ENCODE measurements around the gene MTOR.

Gene MTOR

DNA sequence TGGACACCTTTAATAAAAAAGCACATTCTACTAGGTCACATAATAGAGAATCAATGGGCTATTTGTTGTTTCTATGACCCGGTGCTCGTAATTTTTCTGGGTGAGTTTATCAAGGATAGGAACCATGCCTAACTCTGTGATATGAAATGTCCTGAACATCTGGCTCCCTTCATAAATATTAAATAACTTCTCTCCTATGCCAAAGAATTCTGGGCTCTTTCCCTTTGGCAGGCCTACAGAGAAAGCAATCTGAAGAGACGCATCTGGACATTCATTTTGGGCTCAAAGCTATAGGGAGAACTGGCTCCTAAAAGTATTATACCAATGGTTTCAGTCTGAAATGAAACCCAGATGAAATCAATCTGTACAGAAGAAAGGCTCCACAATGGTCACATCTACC lies 112.0 kb downstream of the MTOR start:
- Mint-ChIP-seq H3K4me1 (peaks cover 0 to 2% of the 10 kb centered on the region in 2 donors), H3K27ac (no peak overlapping the region), H3K27me3 (no peaks in the 10 kb centered on the region), H3K4me3 (no peak overlapping the region), H3K9me3 (no peaks in the 10 kb centered on the region), H3K36me3 (peaks cover 26 to 51% of the 10 kb centered on the region in 2 donors)
- ATAC-seq (replicated peaks), result no peak
- no peak for DNase-seq

- no peak for ATAC-seq (replicated peaks)
- H3K9me3 Mint-ChIP-seq, result no peaks in the 10 kb centered on the region
- H3K36me3 Mint-ChIP-seq, result peaks cover 29 to 57% of the 10 kb centered on the region in 2 donors
- no peak overlapping the region for H3K27ac Mint-ChIP-seq
- no peaks in the 10 kb centered on the region for H3K27me3 Mint-ChIP-seq
- DNase-seq, result no peak
- peaks cover 4 to 9% of the 10 kb centered on the region in 2 donors for H3K4me1 Mint-ChIP-seq
- no peak overlapping the region for H3K4me3 Mint-ChIP-seq
Measured at GRCh38 chr1:11147197-11147770, 115.1 kb downstream of the MTOR start.

DNA sequence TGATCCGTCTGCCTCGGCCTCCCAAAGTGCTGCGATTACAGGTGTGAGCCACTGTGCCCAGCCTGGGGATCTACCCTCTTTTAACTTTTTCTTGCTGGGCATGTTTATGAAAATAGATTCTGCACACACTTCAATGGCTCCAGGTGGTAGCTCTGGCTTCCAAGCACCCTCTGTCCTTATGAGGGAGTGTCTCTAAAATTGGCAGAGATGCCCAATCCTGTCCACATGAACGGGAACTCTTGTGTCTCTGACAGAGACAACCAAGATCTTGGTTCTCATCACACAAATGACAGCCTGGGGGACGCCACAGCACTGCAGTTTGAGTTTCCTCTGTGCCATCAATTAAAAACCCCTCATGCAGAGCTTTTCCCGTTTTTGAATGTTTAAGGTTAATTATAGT lies 116.6 kb downstream of the MTOR start:
- H3K36me3 Mint-ChIP-seq, result peaks cover 23 to 49% of the 10 kb centered on the region in 2 donors
- no peaks in the 10 kb centered on the region for H3K27me3 Mint-ChIP-seq
- DNase-seq (no peak), ATAC-seq (replicated peaks) (no peak)
- H3K9me3 Mint-ChIP-seq, result no peaks in the 10 kb centered on the region
- H3K4me1 Mint-ChIP-seq, result peaks cover 2 to 9% of the 10 kb centered on the region in 2 donors
- H3K27ac Mint-ChIP-seq, result no peak overlapping the region
- no peak overlapping the region for H3K4me3 Mint-ChIP-seq

DNA sequence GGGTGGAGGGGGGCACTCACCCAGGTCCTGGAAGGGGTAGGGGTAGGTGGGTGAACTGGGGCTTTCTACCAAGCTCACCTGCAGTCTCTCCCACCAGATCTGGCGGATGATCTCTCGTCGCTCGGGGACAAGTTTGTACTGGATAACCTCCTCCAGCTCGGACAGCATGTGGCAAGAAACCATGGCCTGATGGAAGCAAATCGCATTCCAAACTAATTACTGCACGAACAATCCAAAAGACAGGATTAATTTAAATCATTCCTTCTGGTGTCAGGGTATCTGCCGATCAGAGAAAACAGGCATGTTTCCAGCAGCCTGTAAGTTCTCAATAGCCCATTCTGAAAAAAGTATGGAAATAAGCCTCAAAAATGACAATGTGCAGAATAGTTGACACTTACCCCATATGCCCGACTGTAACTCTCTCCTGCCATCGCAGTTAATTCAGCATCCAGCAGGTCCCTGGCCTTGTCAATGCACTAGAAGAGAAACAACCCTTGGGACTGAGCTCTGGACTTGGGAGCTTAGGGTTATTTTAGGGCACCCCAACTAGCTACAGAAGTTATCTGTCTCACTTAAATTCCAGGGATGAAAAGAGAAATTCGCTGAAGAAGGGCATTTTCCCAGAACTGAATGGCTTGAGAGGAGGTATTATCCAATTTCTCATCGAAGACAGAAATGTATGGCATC lies 117.6 kb downstream of the MTOR start:
- H3K27me3 Mint-ChIP-seq, result no peaks in the 10 kb centered on the region
- H3K9me3 Mint-ChIP-seq, result no peaks in the 10 kb centered on the region
- no peak overlapping the region for H3K27ac Mint-ChIP-seq
- no peak overlapping the region for H3K4me3 Mint-ChIP-seq
- ATAC-seq (replicated peaks) (no peak), DNase-seq (no peak)
- peaks cover 2 to 9% of the 10 kb centered on the region in 2 donors for H3K4me1 Mint-ChIP-seq
- peaks cover 20 to 41% of the 10 kb centered on the region in 2 donors for H3K36me3 Mint-ChIP-seq

GRCh38 chr1:11143907-11144306 lies 118.4 kb downstream of the MTOR start:
- H3K27me3 Mint-ChIP-seq, result no peaks in the 10 kb centered on the region
- no peaks in the 10 kb centered on the region for H3K9me3 Mint-ChIP-seq
- DNase-seq (no peak), ATAC-seq (replicated peaks) (no peak)
- H3K27ac Mint-ChIP-seq, result no peak overlapping the region
- H3K4me3 Mint-ChIP-seq, result no peak overlapping the region
- H3K4me1 Mint-ChIP-seq, result peaks cover 2 to 9% of the 10 kb centered on the region in 2 donors
- H3K36me3 Mint-ChIP-seq, result peaks cover 18 to 42% of the 10 kb centered on the region in 2 donors

DNA sequence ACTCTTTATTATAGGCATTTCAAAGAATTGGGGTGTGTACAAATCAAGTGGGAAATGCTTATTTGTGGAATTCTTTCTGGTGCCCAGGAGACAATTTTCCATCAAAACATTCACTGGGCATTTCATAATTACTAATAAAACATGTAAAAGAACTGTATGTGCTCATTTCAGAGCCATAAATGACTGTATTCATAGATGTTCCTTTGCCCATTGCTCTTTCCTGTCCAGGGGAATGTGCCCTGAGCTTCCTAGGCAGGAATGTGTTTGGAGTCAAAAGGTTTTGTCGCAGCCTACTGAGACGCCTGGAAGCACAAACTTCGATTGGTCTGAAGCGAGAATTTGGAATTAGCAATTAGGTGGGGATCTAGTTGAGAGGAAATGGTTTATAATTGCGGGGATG lies 119.0 kb downstream of the MTOR start:
- H3K27ac Mint-ChIP-seq, result no peak overlapping the region
- H3K9me3 Mint-ChIP-seq, result no peaks in the 10 kb centered on the region
- no peaks in the 10 kb centered on the region for H3K27me3 Mint-ChIP-seq
- ATAC-seq (replicated peaks), result no peak
- peaks cover 22 to 47% of the 10 kb centered on the region in 2 donors for H3K36me3 Mint-ChIP-seq
- no peak overlapping the region for H3K4me3 Mint-ChIP-seq
- H3K4me1 Mint-ChIP-seq, result peaks cover 2 to 9% of the 10 kb centered on the region in 2 donors
- DNase-seq, result no peak

GRCh38 chr1:11142618-11143391 lies 119.5 kb downstream of the MTOR start:
- Mint-ChIP-seq H3K36me3 (peaks cover 23 to 47% of the 10 kb centered on the region in 2 donors), H3K4me3 (no peak overlapping the region), H3K27me3 (no peaks in the 10 kb centered on the region), H3K9me3 (no peaks in the 10 kb centered on the region), H3K4me1 (peaks cover 2 to 9% of the 10 kb centered on the region in 2 donors), H3K27ac (no peak overlapping the region)
- ATAC-seq (replicated peaks), result no peak
- no peak for DNase-seq

DNA sequence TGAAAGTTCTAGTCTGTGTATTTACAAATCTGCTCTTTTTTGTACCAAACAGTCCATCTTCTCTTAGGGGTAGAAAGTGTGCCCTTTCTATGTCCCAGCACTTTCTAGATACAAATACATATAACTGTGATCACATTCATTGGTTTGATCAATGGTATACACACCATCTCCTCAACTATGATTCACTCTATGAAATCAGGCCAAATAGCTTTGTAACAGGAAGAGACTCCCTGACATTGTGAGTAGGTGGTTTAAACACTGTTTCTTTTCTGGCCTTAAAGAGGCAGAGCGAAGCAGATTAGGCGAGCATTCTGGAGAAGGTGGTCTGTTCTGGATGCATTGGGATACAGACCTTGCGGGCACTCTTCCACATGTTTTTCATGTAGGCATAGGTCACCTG lies 123.4 kb downstream of the MTOR start:
- H3K9me3 Mint-ChIP-seq, result no peaks in the 10 kb centered on the region

GRCh38 chr1:11138029-11138428 lies 124.3 kb downstream of the MTOR start:
- Mint-ChIP-seq H3K27me3 (no peaks in the 10 kb centered on the region), H3K36me3 (peaks cover 23 to 39% of the 10 kb centered on the region in 2 donors), H3K4me3 (no peak overlapping the region), H3K9me3 (no peaks in the 10 kb centered on the region), H3K4me1 (no peaks in the 10 kb centered on the region), H3K27ac (no peak overlapping the region)
- ATAC-seq (replicated peaks) (no peak), DNase-seq (no peak)

More for the DNA sequence above, 123.4 kb downstream of the MTOR start:
- ATAC-seq (replicated peaks) (no peak), DNase-seq (no peak)
- H3K36me3 Mint-ChIP-seq, result peaks cover 27 to 41% of the 10 kb centered on the region in 2 donors
- H3K4me1 Mint-ChIP-seq, result peaks cover 2 to 3% of the 10 kb centered on the region in 2 donors
- H3K27ac Mint-ChIP-seq, result no peak overlapping the region
- no peak overlapping the region for H3K4me3 Mint-ChIP-seq
- H3K27me3 Mint-ChIP-seq, result no peaks in the 10 kb centered on the region

DNA sequence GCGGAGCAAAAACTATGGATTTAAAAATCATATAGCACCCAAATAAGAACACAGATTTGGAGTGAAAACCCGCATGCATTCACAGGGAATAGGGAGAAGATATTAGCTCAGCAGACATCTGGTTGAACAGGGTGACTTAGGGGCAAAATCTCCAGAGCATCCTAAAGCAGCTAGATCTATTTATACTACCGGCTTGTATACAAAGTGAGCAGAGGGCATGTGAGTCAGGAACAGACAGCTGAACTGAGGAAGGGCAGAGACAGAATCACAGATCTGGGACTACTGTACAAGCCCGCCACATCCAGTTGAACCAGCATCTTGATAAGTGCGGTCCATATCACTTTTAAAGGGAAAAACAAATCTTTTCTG lies 127.5 kb downstream of the MTOR start:
- Mint-ChIP-seq H3K4me1 (no peaks in the 10 kb centered on the region), H3K36me3 (peaks cover 22 to 50% of the 10 kb centered on the region in 2 donors), H3K4me3 (no peak overlapping the region), H3K27me3 (no peaks in the 10 kb centered on the region), H3K27ac (no peak overlapping the region), H3K9me3 (no peaks in the 10 kb centered on the region)
- no peak for ATAC-seq (replicated peaks)
- no peak for DNase-seq

GRCh38 chr1:11134251-11134897 lies 128.0 kb downstream of the MTOR start:
- no peak for ATAC-seq (replicated peaks)
- Mint-ChIP-seq H3K27ac (peak overlapping the region; percentile 63), H3K27me3 (no peaks in the 10 kb centered on the region), H3K9me3 (no peaks in the 10 kb centered on the region), H3K4me1 (no peaks in the 10 kb centered on the region), H3K4me3 (no peak overlapping the region), H3K36me3 (peaks cover 28 to 55% of the 10 kb centered on the region in 2 donors)
- DNase-seq, result no peak

DNA sequence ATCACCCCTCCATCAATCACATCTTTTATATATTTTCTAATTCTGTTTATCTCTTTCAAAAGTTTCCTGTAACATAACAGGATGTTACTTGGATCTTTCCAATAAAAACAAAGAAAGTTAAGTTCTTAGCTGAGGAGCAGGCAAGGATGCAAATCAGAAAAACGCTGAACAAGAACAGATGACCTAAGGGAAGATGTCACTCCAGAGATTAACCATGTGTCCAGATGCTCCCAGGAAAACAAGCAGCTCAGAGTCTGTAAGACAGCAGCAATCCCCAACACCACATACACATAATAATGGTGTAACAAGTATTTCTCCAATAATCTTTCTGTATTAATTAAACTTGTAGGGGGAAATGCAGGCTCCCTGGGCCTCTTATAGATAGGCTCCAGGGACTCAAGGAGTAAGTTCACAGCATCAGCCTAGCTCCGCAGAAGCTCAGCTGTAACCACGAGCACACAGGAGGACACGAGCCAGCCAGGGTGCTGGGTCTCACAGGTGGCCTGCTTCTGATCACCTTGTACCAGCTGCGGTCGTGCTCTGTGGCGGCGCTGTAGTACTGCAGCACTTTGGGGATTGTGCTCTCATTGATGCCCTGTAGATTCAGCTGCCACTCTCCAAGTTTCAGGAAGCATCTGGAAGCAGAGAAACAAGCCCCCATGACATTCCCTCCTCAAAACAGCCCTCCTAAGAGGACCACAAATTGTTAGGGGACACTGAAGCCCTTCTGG lies 129.6 kb downstream of the MTOR start:
- Mint-ChIP-seq H3K36me3 (peaks cover 28 to 49% of the 10 kb centered on the region in 2 donors), H3K4me3 (no peak overlapping the region), H3K4me1 (no peaks in the 10 kb centered on the region), H3K9me3 (no peaks in the 10 kb centered on the region), H3K27me3 (no peaks in the 10 kb centered on the region), H3K27ac (no peak overlapping the region)
- ATAC-seq (replicated peaks) (no peak), DNase-seq (no peak)

DNA sequence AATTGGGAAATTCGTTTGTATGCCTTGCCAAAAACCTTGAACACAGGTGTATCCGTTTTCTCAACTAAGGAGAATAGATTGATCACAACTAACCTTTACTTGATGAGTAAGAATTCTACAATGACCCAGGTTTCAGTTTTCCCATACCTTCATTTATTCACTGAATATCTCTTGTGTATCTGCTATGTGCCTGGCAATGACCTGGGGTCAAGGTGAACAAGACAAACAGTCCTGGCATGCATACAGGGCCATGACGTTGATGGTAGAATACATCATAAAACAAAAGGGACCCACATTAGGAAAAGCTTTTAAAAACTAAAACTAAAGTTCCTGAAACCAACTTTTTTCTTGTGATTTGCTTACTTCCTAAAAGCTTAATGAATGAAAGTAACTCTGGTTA lies 130.5 kb downstream of the MTOR start:
- ATAC-seq (replicated peaks), result no peak

DNA sequence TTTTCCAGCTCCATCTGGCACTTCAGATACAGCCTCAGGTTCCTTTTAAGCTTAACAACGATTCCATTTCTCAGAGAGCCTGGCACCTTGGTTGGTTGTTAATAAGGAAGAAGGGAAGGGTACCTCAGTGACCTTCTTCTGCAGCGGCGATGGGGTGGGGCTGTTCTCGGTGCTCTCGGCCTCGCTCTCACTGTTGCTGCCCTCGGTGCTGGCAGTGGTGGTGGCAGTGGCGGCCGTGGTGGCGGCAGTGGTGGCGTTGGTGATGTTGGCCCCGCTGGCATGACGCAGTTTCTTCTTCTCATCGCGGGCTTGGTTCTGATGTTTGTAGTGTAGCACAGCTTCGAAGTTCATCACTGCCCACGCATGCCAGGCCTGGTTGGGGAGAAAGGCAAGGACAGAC lies 131.9 kb downstream of the MTOR start:
- Mint-ChIP-seq H3K36me3 (peaks cover 42 to 61% of the 10 kb centered on the region in 2 donors), H3K27me3 (no peaks in the 10 kb centered on the region), H3K4me1 (no peaks in the 10 kb centered on the region), H3K27ac (no peak overlapping the region), H3K4me3 (no peak overlapping the region), H3K9me3 (no peaks in the 10 kb centered on the region)
- ATAC-seq (replicated peaks) (no peak), DNase-seq (no peak)

More for the DNA sequence above, 130.5 kb downstream of the MTOR start:
- Mint-ChIP-seq H3K27me3 (no peaks in the 10 kb centered on the region), H3K9me3 (no peaks in the 10 kb centered on the region), H3K36me3 (peaks cover 36 to 54% of the 10 kb centered on the region in 2 donors), H3K4me3 (no peak overlapping the region), H3K27ac (no peak overlapping the region), H3K4me1 (no peaks in the 10 kb centered on the region)
- no peak for DNase-seq
